Measurements from ENCODE around the gene NTSR2.

DNA sequence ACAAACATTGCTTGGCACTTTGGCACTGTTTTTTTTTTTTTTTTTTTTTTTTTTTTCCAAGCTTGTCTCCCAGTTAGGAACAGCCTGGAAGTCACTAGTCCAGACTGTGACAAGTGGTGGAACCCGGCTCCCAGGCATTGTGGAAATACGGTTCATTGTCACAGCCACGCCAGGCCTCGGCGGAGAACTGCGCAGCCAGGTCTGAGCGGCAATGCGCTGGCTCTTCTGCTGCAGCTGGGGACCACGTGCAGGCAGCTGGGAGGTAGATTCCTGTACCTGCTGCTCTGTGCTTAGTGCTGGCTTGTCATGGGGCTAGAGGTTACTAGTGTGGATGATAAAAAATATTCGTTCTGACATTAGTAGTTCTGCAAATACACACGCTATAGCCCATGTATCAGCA is 5.0 kb downstream of the NTSR2 start:
- TF ChIP-seq, protein P1, sequence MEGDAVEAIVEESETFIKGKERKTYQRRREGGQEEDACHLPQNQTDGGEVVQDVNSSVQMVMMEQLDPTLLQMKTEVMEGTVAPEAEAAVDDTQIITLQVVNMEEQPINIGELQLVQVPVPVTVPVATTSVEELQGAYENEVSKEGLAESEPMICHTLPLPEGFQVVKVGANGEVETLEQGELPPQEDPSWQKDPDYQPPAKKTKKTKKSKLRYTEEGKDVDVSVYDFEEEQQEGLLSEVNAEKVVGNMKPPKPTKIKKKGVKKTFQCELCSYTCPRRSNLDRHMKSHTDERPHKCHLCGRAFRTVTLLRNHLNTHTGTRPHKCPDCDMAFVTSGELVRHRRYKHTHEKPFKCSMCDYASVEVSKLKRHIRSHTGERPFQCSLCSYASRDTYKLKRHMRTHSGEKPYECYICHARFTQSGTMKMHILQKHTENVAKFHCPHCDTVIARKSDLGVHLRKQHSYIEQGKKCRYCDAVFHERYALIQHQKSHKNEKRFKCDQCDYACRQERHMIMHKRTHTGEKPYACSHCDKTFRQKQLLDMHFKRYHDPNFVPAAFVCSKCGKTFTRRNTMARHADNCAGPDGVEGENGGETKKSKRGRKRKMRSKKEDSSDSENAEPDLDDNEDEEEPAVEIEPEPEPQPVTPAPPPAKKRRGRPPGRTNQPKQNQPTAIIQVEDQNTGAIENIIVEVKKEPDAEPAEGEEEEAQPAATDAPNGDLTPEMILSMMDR (IDR thresholded peaks at IDR 0.05), result no peak
- TF ChIP-seq POLR2AphosphoS5 (IDR thresholded peaks at IDR 0.05), result no peak

Data from suprapubic skin (tissue), 3 donors.